SK-N-SH (cell line): ENCODE data around the gene TBL2. TPM values are rescaled to one million over a fixed set of nuclear protein-coding genes. Genes with fewer than 3 reads are reported as not detected.
A peak's percentile ranks its signal among the peaks of the same experiment; 100 is the strongest.
"Not testable (repeated sequence)": the region's sequence is repeated elsewhere in the genome, so short reads cannot be mapped to it uniquely, and the experiment has no call there.

Experiments used
- CTCF ChIA-PET: fragments of 300-600, 350-600 bp; formaldehyde crosslinking; extraction: SDS; loops from one replicate; lab custom pipeline; 2021; lab: Yijun Ruan, JAX
- POLR2A ChIA-PET: fragments of 350-600 bp; sonication (Branson Sonifier 250); formaldehyde crosslinking; extraction: SDS; loops from one replicate; lab custom pipeline; 2020; ENCODE audit warnings: antibody characterized with exemption, inconsistent platforms; lab: Yijun Ruan, JAX
- DNase-seq: peaks from one replicate; pipeline ENCODE4 v3.0.0; 2012
- H2AFZ ChIP-seq: fragments of 200-600 bp; sonication (generic); 2 replicates; pipeline ENCODE4 v1.8.1; 2016; ENCODE audit warnings: antibody characterized with exemption, mild to moderate bottlenecking, low read depth
- H3F3A ChIP-seq: fragments of 200-600 bp; sonication (generic); replicated peaks from 2 replicates; pipeline ENCODE3; 2016; ENCODE audit warnings: antibody characterized with exemption, mild to moderate bottlenecking; ENCODE audit not compliant: insufficient read depth
- H3K27ac ChIP-seq, 2 experiments: fragments of 200-500 bp in 1 of 2; fragments of 200-600 bp in 1 of 2; sonication (Bioruptor generic) in 1 of 2; sonication (generic), shearing (Covaris generic) in 1 of 2; 2 replicates each; pipeline versions ENCODE4 v1.5.1 to v1.6.1; 2014 to 2016; ENCODE audit warnings: low read depth in 2 of 2, inconsistent platforms in 1 of 2, low read length in 1 of 2, mild to moderate bottlenecking in 1 of 2, mixed read lengths in 1 of 2
- H3K27me3 ChIP-seq: fragments of 200-600 bp; sonication (generic), shearing (Covaris generic); 2 replicates; pipeline ENCODE4 v1.6.1; 2016; ENCODE audit warnings: mixed run types; ENCODE audit not compliant: insufficient read depth
- H3K36me3 ChIP-seq, 2 experiments: fragments of 200-500 bp in 1 of 2; fragments of 200-600 bp in 1 of 2; sonication (Bioruptor generic) in 1 of 2; sonication (generic) in 1 of 2; replicated peaks in 1 of 2; 2 replicates each; pipeline versions ENCODE3 to v1.5.1; 2014 to 2016; ENCODE audit warnings: low read length in 1 of 2, mild to moderate bottlenecking in 1 of 2; ENCODE audit not compliant: insufficient read depth in 2 of 2, control insufficient read depth in 1 of 2
- H3K4me1 ChIP-seq, 2 experiments: fragments of 200-500 bp in 1 of 2; fragments of 200-600 bp in 1 of 2; sonication (Bioruptor generic) in 1 of 2; sonication (generic), shearing (Covaris generic) in 1 of 2; 2 replicates each; pipeline versions ENCODE4 v1.5.1 to v1.6.1; 2014 to 2016; ENCODE audit warnings: low read depth in 1 of 2, low read length in 1 of 2, mixed run types in 1 of 2; ENCODE audit not compliant: insufficient read depth in 2 of 2, control insufficient read depth in 1 of 2
- H3K4me2 ChIP-seq: fragments of 200-600 bp; sonication (generic), shearing (Covaris generic); 2 replicates; pipeline ENCODE4 v1.6.1; 2017; ENCODE audit warnings: mixed run types
- H3K4me3 ChIP-seq, 2 experiments: fragments of 200-500 bp in 1 of 2; fragments of 200-600 bp in 1 of 2; sonication (Bioruptor generic) in 1 of 2; sonication (generic), shearing (Covaris generic) in 1 of 2; 2 replicates each; pipeline versions ENCODE4 v1.5.1 to v1.8.1; 2014 to 2016; ENCODE audit warnings: low read depth in 2 of 2, inconsistent platforms in 1 of 2, low read length in 1 of 2, mild to moderate bottlenecking in 1 of 2, mixed read lengths in 1 of 2, moderate library complexity in 1 of 2
- H3K79me2 ChIP-seq: fragments of 200-600 bp; sonication (generic); 2 replicates; pipeline ENCODE4 v1.8.1; 2017; ENCODE audit warnings: mild to moderate bottlenecking; ENCODE audit not compliant: insufficient read depth
- H3K9ac ChIP-seq: fragments of 200-600 bp; sonication (generic); 2 replicates; pipeline ENCODE4 v1.6.1; 2017; ENCODE audit warnings: mixed run types
- H3K9me2 ChIP-seq: fragments of 200-600 bp; sonication (generic); 2 replicates; pipeline ENCODE4 v1.6.1; 2017; ENCODE audit warnings: mixed run types
- H3K9me3 ChIP-seq: fragments of 200-600 bp; sonication (generic); 2 replicates; pipeline ENCODE4 v1.6.1; 2017; ENCODE audit warnings: mixed run types, mild to moderate bottlenecking, moderate library complexity
- H4K20me1 ChIP-seq: fragments of 200-600 bp; sonication (generic); 2 replicates; pipeline ENCODE4 v1.6.1; 2017; ENCODE audit warnings: mild to moderate bottlenecking, mixed run types; ENCODE audit not compliant: insufficient read depth
- EP300 ChIP-seq, 2 experiments: IDR thresholded peaks; 2 replicates each; pipeline versions ENCODE4 v1.4.0 to v1.6.1; 2012; ENCODE audit warnings: borderline replicate concordance in 1 of 2, low read depth in 1 of 2, low read length in 1 of 2
- NFIC ChIP-seq: IDR thresholded peaks from 2 replicates; pipeline ENCODE4 v1.4.0; 2012; ENCODE audit warnings: borderline replicate concordance
- POLR2AphosphoS5 ChIP-seq: IDR thresholded peaks from 2 replicates; pipeline ENCODE4 v1.6.1; 2012; ENCODE audit warnings: low read depth, low read length
- RCOR1 ChIP-seq: fragments of 150-350 bp; IDR thresholded peaks from 2 replicates; pipeline ENCODE4 v1.6.1; 2017; ENCODE audit warnings: antibody characterized with exemption, low read length
- TAF1 ChIP-seq: IDR thresholded peaks from 2 replicates; pipeline ENCODE4 v1.6.1; 2012; ENCODE audit warnings: low read depth, mild to moderate bottlenecking, low read length, moderate library complexity, borderline replicate concordance
- WGBS: methylation state at CpG from one replicate; pipeline ENCODE4 v1.1.6; 2017; ENCODE audit warnings: low lambda C conversion rate; 5-methylcytosine and 5-hydroxymethylcytosine counted together
- polyA plus RNA-seq, 3 experiments: library from polyadenylated mRNA; depleted of rRNA; stranded (reverse); fragments of >200 nt; gene quantifications; 2 replicates each; pipeline ENCODE4 v1.2.3, GENCODE V29; 2012
- TF ChIP-seq, protein P1 (sequence below): IDR thresholded peaks from 2 replicates; pipeline ENCODE4 v1.4.0; 2012; ENCODE audit warnings: low read depth, borderline replicate concordance
- TF ChIP-seq, protein P2 (sequence below): IDR thresholded peaks from 2 replicates; pipeline ENCODE4 v1.4.0; 2012; ENCODE audit warnings: low read depth
- TF ChIP-seq, protein P3 (sequence below): fragments of 200-600 bp; sonication (generic); IDR thresholded peaks from 2 replicates; pipeline ENCODE4 v1.6.1; 2017; ENCODE audit warnings: antibody characterized with exemption, mild to moderate bottlenecking, moderate library complexity
- TF ChIP-seq, protein P4 (sequence below): fragments of 150-350 bp; IDR thresholded peaks from 2 replicates; pipeline ENCODE4 v1.6.1; 2017; ENCODE audit warnings: antibody characterized with exemption, low read length, low read depth, borderline replicate concordance

TBL2 gene
- polyA plus RNA-seq, 1 of the 3 experiments (the other 2 are of a cell fraction): 63.6 TPM

DNA sequence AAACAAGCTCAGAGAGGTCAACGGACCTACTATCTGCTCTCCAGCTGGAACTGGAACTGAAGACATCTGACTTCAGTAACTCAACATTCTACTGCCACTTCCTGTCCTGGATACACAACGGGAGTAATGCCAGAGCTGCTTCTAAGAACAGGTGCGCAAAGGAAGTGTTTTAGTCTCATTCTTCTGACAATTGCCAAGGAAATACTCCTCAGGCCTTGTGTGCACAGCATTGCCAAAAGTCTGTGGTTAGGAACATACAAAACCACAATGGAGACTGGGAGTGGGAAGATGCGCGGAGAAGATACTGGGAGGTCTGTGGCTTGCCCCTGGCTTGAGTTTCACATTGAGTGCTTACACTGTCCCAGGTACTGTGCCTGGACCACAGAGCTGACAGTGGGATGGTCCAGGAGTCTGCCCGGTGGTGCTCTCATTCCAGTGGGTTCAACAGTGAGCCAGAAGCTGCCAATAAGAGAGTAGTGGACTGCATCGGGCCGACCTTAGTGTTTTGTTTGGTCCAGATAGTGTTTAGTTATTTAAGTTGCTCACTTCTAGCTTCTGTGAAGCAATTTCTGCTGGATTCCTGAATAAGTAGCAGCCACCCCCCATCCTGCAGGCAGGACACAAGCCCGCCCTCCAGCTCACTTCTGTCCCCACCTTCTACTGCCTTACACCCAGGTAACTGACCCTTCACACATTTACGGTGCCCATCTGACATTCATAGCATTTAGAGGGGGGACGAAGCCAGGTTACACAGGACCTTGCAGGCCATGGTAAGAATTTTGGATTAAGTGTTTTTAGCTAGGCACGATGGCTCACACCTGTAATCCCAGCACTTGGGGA is 10.3 kb downstream of the TBL2 start (continued):
- TF ChIP-seq, protein P1, sequence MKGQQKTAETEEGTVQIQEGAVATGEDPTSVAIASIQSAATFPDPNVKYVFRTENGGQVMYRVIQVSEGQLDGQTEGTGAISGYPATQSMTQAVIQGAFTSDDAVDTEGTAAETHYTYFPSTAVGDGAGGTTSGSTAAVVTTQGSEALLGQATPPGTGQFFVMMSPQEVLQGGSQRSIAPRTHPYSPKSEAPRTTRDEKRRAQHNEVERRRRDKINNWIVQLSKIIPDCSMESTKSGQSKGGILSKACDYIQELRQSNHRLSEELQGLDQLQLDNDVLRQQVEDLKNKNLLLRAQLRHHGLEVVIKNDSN: no peak
- TF ChIP-seq POLR2AphosphoS5: no peak; the same call in 1 of the 2 replicates
- no peak for TF ChIP-seq RCOR1
- peak; percentile 19; the same call in 1 of the 2 replicates for TF ChIP-seq NFIC

DNA sequence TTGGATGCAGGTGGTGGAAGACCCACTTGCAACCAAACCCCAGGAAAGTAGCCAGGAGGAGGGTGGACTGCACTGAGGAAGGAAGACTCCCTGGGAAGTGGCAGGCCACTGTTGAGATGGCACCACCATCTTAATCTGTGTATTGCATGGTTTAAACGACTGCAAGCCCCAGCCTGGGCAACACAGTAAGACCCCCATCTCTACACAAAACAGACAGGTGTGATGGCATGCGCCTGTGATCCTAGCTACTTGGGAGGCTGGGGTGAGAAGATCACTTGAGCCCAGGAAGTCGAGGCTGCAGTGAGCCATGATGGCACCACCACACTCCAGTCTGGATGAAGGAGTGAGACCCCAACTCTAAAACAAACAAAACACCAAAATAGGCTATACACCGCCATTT is 11.2 kb downstream of the TBL2 start:
- POLR2A ChIA-PET: no interaction called here

DNA sequence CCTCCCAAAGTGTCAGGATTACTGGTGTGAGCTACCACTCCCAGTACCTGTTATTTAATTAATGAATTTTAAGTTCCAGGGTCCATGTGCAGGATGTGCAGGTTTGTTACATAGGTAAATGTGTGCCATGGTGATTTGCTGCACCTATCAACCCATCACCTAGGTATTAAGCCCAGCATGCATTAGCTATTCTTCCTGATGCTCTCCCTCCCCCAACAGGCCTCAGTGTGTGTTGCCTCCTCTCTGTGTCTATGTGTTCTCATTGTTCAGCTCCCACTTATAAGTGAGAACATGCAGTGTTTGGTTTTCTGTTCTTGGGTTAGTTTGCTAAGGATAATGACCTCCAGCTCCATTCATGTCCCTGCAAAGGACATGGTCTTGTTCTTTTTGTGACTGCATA is 11.9 kb downstream of the TBL2 start:
- POLR2A ChIA-PET: interaction anchor here (1.0 to 1.1 kb wide), 3 partner anchors 10 to 44 kb away, joined by 3 to 6 read pairs (median 5); partner anchors contain the start of gene BAZ1B
- H3K4me2 ChIP-seq: peak overlapping the region; percentile 46
- CTCF ChIA-PET: interaction anchor here (1.0 to 3.2 kb wide), 4 partner anchors 9 to 168 kb away, joined by 3 to 12 read pairs (median 4); partner anchors contain the start of genes BCL7B and TBL2

More for the DNA sequence above, 11.2 kb downstream of the TBL2 start:
- CTCF ChIA-PET: interaction anchor here (1.1 to 3.2 kb wide), 3 partner anchors 11 to 167 kb away, joined by 3 to 12 read pairs (median 5); partner anchors contain the start of gene TBL2
- no peak overlapping the region for H3K27ac ChIP-seq
- H3K4me2 ChIP-seq: no peak overlapping the region
- no peaks in the 10 kb centered on the region for H4K20me1 ChIP-seq
- H2AFZ ChIP-seq: no peak overlapping the region
- DNase-seq: no peak
- WGBS: 62% methylated on average over 4 of the region's 4 CpGs
- H3K9me2 ChIP-seq: no peaks in the 10 kb centered on the region
- TF ChIP-seq, protein P1: no peak
- TF ChIP-seq TAF1 (no peak), EP300 (IDR thresholded peaks at IDR 0.05; ENCODE audit: borderline replicate concordance in 1 of 2, low read depth in 1 of 2, low read length in 1 of 2) (no peak)
- TF ChIP-seq, protein P2, sequence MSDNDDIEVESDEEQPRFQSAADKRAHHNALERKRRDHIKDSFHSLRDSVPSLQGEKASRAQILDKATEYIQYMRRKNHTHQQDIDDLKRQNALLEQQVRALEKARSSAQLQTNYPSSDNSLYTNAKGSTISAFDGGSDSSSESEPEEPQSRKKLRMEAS: no peak
- TF ChIP-seq, protein P3, sequence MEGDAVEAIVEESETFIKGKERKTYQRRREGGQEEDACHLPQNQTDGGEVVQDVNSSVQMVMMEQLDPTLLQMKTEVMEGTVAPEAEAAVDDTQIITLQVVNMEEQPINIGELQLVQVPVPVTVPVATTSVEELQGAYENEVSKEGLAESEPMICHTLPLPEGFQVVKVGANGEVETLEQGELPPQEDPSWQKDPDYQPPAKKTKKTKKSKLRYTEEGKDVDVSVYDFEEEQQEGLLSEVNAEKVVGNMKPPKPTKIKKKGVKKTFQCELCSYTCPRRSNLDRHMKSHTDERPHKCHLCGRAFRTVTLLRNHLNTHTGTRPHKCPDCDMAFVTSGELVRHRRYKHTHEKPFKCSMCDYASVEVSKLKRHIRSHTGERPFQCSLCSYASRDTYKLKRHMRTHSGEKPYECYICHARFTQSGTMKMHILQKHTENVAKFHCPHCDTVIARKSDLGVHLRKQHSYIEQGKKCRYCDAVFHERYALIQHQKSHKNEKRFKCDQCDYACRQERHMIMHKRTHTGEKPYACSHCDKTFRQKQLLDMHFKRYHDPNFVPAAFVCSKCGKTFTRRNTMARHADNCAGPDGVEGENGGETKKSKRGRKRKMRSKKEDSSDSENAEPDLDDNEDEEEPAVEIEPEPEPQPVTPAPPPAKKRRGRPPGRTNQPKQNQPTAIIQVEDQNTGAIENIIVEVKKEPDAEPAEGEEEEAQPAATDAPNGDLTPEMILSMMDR: no peak
- TF ChIP-seq, protein P4, sequence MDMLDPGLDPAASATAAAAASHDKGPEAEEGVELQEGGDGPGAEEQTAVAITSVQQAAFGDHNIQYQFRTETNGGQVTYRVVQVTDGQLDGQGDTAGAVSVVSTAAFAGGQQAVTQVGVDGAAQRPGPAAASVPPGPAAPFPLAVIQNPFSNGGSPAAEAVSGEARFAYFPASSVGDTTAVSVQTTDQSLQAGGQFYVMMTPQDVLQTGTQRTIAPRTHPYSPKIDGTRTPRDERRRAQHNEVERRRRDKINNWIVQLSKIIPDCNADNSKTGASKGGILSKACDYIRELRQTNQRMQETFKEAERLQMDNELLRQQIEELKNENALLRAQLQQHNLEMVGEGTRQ: no peak
- no peaks in the 10 kb centered on the region for H3K4me1 ChIP-seq
- H3K36me3 ChIP-seq: peaks cover 29 to 34% of the 10 kb centered on the region in 2 experiments
- H3K9ac ChIP-seq: no peak overlapping the region
- no peaks in the 10 kb centered on the region for H3K27me3 ChIP-seq
- H3K9me3 ChIP-seq: no peaks in the 10 kb centered on the region
- peaks cover 24% of the 10 kb centered on the region for H3F3A ChIP-seq
- H3K4me3 ChIP-seq: no peak overlapping the region
- H3K79me2 ChIP-seq: no peaks in the 10 kb centered on the region; the same call in 1 of the 2 replicates

More for the DNA sequence above, 11.9 kb downstream of the TBL2 start:
- Histone ChIP-seq H3K36me3 (peaks cover 25 to 27% of the 10 kb centered on the region in 2 experiments), H3F3A (peaks cover 24% of the 10 kb centered on the region), H3K4me3 (peak overlapping the region in 1 of 2 experiments; percentile 21; a peak in 1 of 4 replicates)
- not testable (repeated sequence) for H3K27me3 ChIP-seq, H3K9me2 ChIP-seq, H4K20me1 ChIP-seq, H2AFZ ChIP-seq, H3K9me3 ChIP-seq, H3K9ac ChIP-seq, DNase-seq, H3K4me1 ChIP-seq, H3K79me2 ChIP-seq, H3K27ac ChIP-seq
